Measurements from ENCODE around the gene TAAR9. TPM values are rescaled to one million over a fixed set of nuclear protein-coding genes. Genes with fewer than 3 reads are reported as not detected.
A peak's percentile ranks its signal among the peaks of the same experiment; 100 is the strongest.

TAAR9 gene, protein sequence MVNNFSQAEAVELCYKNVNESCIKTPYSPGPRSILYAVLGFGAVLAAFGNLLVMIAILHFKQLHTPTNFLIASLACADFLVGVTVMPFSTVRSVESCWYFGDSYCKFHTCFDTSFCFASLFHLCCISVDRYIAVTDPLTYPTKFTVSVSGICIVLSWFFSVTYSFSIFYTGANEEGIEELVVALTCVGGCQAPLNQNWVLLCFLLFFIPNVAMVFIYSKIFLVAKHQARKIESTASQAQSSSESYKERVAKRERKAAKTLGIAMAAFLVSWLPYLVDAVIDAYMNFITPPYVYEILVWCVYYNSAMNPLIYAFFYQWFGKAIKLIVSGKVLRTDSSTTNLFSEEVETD
- not detected in 2 replicates for total RNA-seq
- not detected for total RNA-seq (2013)
- not detected in 2 replicates for polyA plus RNA-seq
- polyA minus RNA-seq: not detected in 2 replicates

- 100% methylated on average over 2 of the region's 4 CpGs for WGBS (ENCODE audit: insufficient coverage)
- no peak for DNase-seq
- ChIA-PET POLR2A (no interaction called here), CTCF (interaction anchor here (1.5 kb wide), 1 partner anchor 261 kb away, joined by 3 read pairs; the partner anchor contains the start of gene SLC18B1)
- Histone ChIP-seq H2AFZ (ENCODE audit: insufficient read depth, low read depth, low read length, poor library complexity, severe bottlenecking) (no peak within 1 kb of the TSS), H3K4me3 (ENCODE audit: control extremely low read depth in 1 of 5, extremely low read depth in 1 of 5, insufficient read depth in 1 of 5, low read depth in 2 of 5, low read length in 4 of 5) (no peak within 1 kb of the TSS), H3K27me3 (replicated peaks in 1 of 4; ENCODE audit: control extremely low read depth in 1 of 4, control insufficient read depth in 3 of 4, insufficient read depth in 4 of 4, low read length in 3 of 4) (peaks cover 0 to 18% (median 1%) of the 10 kb centered on the region in 4 experiments), H3K27ac (ENCODE audit: low read length in 2 of 2) (no peak within 1 kb of the TSS), H3K9me3 (ENCODE audit: control extremely low read depth in 1 of 3, control insufficient read depth in 2 of 3, insufficient read depth in 1 of 3, low read length in 2 of 3) (no peaks in the 10 kb centered on the region), H3K79me2 (ENCODE audit: control insufficient read depth, insufficient read depth, low read length) (no peaks in the 10 kb centered on the region), H3K36me3 (replicated peaks in 1 of 2; ENCODE audit: control extremely low read depth in 1 of 2, control insufficient read depth in 1 of 2, extremely low read depth in 1 of 2, insufficient read depth in 2 of 2, low read length in 1 of 2) (no peaks in the 10 kb centered on the region), H3K9ac (ENCODE audit: low read length) (no peak within 1 kb of the TSS), H4K20me1 (ENCODE audit: control insufficient read depth, insufficient read depth, low read length, poor library complexity, severe bottlenecking) (no peaks in the 10 kb centered on the region), H3K4me2 (replicated peaks; ENCODE audit: low read depth, low read length, poor library complexity, severe bottlenecking) (no peak within 1 kb of the TSS), H3K4me1 (ENCODE audit: control insufficient read depth in 2 of 2, insufficient read depth in 2 of 2, low read length in 2 of 2) (no peaks in the 10 kb centered on the region)
- Mint-ChIP-seq H3K27me3 (peaks cover 18% of the 10 kb centered on the region), H3K4me3 (no peak within 1 kb of the TSS), H3K27ac (no peak within 1 kb of the TSS), H3K4me1 (no peaks in the 10 kb centered on the region), H3K9me3 (ENCODE audit: insufficient read depth) (no peaks in the 10 kb centered on the region)
- ATAC-seq (ENCODE audit: low read depth): no peak
- TF ChIP-seq CTCF (IDR thresholded peaks at IDR 0.05): no peak
- TF ChIP-seq EZH2 (IDR thresholded peaks at IDR 0.05; ENCODE audit: borderline replicate concordance, insufficient read depth, low read depth, low read length, poor library complexity, severe bottlenecking): no peak
- intact Hi-C loops (cut with micrococcal nuclease): loop anchor here (10.0 kb wide), 1 partner anchor 1557 kb away; no protein-coding TSS in a partner anchor
Measured at GRCh38 chr6:132537977-132538376, at the start of gene TAAR9. TSS of gene TAAR9 (plus strand) at chr6:132538277. CDS start at chr6:132538290, 13 bp downstream.

DNA sequence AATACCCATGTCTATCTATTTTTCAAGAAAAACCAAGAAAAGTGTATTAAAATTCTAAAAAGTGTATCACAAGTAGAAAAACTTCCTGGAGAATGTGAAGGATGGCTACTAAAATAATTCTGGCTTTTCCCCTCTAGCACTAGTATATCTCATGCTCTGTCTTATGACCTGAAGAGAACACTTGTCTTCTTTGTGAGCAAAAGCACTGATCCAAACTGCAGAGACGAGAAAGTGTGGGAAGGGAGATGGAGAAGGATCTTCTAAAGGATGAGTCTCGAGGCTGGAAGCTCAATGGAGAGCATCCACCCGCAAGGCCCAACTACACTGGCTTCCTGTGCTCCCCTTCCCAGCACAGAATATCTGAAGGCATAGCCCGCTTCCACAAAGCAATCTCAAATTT is 48.7 kb upstream of the TAAR9 start:
- Mint-ChIP-seq H3K27ac (no peak overlapping the region), H3K4me3 (no peak overlapping the region), H3K27me3 (no peaks in the 10 kb centered on the region), H3K4me1 (peaks cover 37% of the 10 kb centered on the region), H3K9me3 (ENCODE audit: insufficient read depth) (no peaks in the 10 kb centered on the region)
- DNase-seq (no peak), ATAC-seq (ENCODE audit: low read depth) (no peak)
- WGBS (ENCODE audit: insufficient coverage): 100% methylated on average over 1 of the region's 4 CpGs
- Histone ChIP-seq H3K4me3 (ENCODE audit: control extremely low read depth in 1 of 5, extremely low read depth in 1 of 5, insufficient read depth in 1 of 5, low read depth in 2 of 5, low read length in 4 of 5) (peak overlapping the region in 1 of 5 experiments; percentile 57), H3K36me3 (replicated peaks in 1 of 2; ENCODE audit: control extremely low read depth in 1 of 2, control insufficient read depth in 1 of 2, extremely low read depth in 1 of 2, insufficient read depth in 2 of 2, low read length in 1 of 2) (peaks cover 12 to 46% of the 10 kb centered on the region in 2 experiments), H3K4me2 (replicated peaks; ENCODE audit: low read depth, low read length, poor library complexity, severe bottlenecking) (peak overlapping the region; percentile 77), H2AFZ (ENCODE audit: insufficient read depth, low read depth, low read length, poor library complexity, severe bottlenecking) (no peak overlapping the region), H3K4me1 (ENCODE audit: control insufficient read depth in 2 of 2, insufficient read depth in 2 of 2, low read length in 2 of 2) (peaks cover 67 to 88% of the 10 kb centered on the region in 2 donors), H3K27me3 (replicated peaks in 1 of 4; ENCODE audit: control extremely low read depth in 1 of 4, control insufficient read depth in 3 of 4, insufficient read depth in 4 of 4, low read length in 3 of 4) (no peaks in the 10 kb centered on the region), H3K79me2 (ENCODE audit: control insufficient read depth, insufficient read depth, low read length) (peaks cover 100% of the 10 kb centered on the region), H3K9me3 (ENCODE audit: control extremely low read depth in 1 of 3, control insufficient read depth in 2 of 3, insufficient read depth in 1 of 3, low read length in 2 of 3) (peaks cover 0 to 5% (median 2%) of the 10 kb centered on the region in 3 donors), H4K20me1 (ENCODE audit: control insufficient read depth, insufficient read depth, low read length, poor library complexity, severe bottlenecking) (peaks cover 11% of the 10 kb centered on the region), H3K27ac (ENCODE audit: low read length in 2 of 2) (peak overlapping the region; percentile 77 to 92), H3K9ac (ENCODE audit: low read length) (peak overlapping the region; percentile 72)
- TF ChIP-seq CTCF (IDR thresholded peaks at IDR 0.05) (no peak), EZH2 (IDR thresholded peaks at IDR 0.05; ENCODE audit: borderline replicate concordance, insufficient read depth, low read depth, low read length, poor library complexity, severe bottlenecking) (no peak)
- CTCF ChIA-PET: interaction anchor here (0.9 to 10.5 kb wide), 9 partner anchors 8 to 210 kb away, joined by 3 to 222 read pairs (median 3); no protein-coding TSS in a partner anchor
- intact Hi-C loops (cut with micrococcal nuclease): no loop called here
- POLR2A ChIA-PET: no interaction called here
